CD1c-positive myeloid dendritic cell (primary cell): ENCODE data around the gene NFS1.
"Not testable (repeated sequence)": the region's sequence is repeated elsewhere in the genome, so short reads cannot be mapped to it uniquely, and the experiment has no call there.

Experiments
- DNase-seq: peaks from one replicate; pipeline ENCODE4 v3.0.0-alpha.2; 2016; ENCODE audit errors: extremely low spot score

Gene NFS1

DNA sequence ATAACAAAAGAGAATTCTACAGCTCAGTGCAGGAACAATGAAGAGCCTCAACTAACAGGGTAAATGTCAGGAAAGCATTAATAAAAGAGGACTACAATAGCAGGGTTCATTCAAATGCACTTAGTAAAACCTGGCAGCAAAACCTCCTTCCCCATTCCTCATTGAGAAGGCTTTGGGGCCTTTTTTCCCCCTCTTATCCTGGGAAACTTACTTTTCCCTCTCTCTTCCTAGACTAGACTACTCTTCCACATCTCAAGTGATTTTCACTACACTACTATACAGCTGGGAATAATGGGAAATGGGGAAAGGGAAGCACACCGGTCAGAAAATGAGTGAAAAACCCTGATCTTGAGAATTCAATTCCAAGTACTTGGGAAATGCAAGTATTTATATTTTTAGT is 10.1 kb upstream of the NFS1 start:
- DNase-seq: no peak

DNA sequence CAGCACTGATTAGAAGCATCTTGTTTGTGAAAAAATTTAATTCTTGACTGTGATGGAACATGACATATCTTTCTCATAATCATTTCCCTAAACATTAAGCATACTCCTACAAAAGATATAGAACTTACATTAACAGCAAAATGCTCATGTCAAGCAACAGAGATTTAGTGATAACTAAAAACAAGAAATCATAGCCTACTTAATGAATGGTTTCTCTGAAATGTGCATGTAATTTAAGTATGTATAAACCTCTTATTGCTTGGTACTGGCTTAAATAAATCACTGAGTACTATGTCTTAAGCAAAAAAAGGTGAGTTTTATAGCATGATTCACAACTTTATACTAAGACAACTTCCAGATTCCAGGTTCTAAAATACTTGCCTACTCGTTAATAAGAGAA is 9.3 kb upstream of the NFS1 start:
- DNase-seq: no peak

DNA sequence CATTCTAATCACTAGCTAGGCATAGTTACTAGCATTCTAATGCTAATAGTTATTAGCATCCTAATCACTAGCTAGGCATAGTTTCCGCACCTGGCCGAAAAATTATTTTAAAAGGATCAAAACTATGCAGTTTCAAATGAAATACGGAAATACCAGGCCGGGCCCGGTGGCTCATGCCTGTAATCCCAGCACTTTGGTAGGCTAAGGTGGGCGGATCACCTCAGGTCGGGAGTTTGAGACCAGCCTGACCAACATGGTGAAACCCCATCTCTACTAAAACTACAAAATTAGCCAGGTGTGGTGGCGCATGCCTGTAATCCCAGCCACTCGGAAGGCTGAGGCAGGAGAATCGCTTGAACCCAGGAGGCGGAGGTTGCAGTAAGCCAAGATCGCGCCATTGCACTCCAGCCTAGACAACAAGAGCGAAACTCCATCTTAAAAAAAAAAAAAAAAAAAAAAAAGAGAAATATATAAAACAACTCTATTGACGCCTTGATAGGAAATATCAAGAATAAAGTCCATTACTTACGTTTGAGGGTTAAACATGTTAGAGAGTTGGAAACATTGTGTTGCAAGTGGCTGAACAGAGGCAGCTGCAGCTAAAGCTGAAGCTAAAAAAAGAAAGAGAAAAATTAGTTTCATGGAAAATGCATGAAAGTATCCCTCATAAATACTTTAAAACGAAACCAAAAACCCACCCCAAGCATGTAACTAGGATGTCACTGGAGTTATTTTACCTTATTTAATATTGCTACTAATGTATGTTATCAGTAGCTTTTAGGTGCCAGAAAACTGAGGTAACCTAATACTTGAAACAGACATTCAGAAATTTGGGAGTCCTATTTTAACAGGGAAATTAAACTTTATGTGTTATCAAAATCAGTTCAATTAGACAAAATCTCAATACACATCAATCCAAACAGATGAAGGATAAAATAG is 7.7 kb upstream of the NFS1 start:
- DNase-seq: not testable (repeated sequence)

DNA sequence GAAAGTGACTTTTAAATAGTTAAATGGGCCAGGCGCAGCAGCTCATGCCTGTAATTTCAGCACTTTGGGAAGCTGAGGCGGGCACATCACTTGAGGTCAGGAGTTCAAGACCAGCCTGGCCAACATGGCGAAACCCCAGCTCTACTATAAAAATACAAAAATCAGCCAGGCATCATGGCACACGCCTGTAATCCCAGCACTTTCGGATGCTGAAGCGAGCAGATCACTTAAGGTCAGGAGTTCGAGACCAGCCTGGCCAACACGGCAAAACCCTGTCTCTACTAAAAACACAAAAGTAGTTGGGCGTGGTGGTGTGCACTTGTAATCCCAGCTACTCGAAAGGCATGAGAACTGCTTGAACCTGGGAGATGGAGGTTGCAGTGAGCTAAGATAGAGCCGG is 6.7 kb upstream of the NFS1 start:
- DNase-seq: not testable (repeated sequence)

DNA sequence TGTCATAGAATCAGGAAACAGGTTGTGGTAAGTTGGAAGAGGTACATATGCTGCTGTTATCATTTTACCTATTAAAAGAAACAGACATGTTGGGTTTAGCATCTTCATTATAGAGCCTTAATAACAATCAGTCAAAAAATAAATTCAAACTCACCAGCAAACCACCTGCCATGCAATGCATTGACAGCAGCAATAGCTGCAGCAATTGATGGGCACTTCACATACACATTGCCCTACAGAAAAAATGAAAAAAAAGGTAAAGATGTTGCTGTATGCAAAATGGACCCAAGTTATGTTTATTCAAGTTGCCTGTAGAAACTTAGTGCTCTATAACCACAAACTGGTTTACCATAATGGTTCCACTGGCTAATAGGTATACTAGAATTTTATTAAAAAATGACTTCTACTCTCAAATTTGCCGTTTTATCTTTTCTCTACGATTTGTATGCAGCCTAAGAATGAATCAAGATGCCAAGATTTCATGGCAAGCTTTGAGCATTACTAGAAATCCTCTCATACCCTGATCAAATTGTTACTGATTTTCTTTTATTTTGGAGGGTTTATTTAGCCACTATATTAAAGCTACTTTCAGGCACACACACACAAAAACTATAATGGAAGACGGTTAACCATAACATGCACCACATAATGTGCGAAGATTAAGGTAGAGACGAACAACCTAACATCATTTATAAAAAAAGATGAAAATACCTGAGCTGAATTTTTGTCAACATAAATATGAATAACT is 5.5 kb upstream of the NFS1 start:
- DNase-seq: no peak

DNA sequence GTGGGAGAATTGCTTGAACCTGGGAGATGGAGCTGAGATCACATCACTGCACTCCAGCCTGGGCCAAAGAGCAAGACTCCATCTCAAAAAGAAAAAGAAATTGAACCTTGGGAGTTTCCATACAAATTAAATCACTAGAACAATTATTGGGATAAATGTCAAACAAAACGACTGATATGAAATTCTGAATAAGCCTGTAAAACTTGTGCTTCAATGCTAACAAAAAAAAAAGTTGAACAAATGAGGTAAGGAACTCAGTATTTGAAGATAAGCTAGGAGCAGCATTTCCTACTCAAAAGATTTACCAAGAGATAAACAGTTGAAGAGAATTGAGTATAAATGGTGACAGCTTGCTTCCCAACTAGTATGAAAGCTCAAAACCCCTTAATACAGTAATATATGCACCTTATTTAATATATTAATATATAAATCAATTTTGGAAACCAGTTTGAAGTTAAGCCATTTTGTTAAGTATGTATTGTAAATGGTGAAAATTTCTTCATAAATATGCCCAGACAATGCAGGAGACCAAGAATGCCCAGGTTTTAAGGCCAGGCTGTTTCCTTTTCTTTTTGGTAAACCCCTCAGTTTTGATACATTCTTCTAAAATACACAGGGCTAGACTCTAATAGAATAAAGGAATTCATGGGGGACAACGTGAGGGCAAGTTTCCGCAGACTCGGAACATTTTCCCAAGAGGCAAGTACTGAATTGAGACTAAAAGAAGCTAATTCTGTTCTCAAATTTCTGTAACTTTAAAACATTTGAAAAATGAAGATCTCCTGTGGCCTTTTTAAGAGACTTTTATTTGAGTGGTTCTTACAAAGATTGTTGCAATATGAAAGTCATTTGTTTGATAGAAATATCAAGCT is 3.9 kb upstream of the NFS1 start:
- DNase-seq: no peak

DNA sequence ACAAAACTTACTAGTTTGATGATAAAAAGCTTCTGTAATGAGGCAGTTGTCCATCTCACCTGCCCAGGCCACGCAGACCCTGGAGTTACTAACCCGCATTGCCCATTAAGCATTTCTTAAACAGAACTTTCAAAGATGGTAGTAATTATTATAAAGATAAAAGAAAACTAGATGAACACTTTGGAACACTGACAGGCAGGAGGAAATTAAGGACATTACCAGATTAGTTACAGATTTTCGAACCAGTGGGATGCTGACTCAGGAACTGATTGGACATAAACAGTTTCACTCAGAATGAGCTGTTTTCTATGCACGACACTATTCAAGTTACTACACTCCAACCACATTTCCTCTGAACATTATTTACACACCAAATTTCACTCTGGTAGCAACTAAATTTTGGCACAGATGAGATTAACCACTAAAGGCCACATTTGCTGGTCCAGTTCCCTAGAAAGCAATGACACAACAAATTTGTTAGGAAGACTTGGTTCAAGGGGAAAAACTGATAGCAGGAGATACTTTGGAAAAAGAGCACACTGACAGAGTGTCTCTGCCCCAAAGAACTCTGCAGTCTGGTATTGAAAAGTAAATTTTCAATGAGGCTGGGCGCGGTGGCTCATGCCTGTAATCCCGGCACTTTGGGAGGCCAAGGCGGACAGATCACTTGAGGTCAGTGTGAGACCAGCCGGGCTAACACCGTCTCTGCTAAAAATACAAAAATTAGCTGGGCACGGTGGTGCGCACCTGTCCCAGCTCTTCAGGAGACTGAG is 3.1 kb upstream of the NFS1 start:
- DNase-seq: no peak

DNA sequence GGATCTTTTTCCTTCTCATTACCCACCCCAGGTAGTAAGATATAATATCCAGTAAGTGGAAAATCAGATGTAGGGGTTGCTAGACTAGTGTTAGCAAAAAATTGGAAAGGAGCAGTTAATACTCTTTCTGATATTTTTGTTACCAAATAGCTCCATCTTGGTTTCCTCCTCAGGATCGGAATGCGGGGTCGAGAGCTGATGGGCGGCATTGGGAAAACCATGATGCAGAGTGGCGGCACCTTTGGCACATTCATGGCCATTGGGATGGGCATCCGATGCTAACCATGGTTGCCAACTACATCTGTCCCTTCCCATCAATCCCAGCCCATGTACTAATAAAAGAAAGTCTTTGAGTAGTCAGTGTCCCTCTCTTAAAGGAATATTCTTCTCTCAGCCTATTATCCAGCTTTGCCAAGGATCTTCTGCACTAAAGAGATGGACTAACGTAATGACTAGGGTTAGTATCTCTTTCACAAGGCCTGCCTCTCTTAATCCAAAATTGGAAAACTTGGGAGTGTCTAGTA is 1.5 kb upstream of the NFS1 start:
- DNase-seq: no peak

DNA sequence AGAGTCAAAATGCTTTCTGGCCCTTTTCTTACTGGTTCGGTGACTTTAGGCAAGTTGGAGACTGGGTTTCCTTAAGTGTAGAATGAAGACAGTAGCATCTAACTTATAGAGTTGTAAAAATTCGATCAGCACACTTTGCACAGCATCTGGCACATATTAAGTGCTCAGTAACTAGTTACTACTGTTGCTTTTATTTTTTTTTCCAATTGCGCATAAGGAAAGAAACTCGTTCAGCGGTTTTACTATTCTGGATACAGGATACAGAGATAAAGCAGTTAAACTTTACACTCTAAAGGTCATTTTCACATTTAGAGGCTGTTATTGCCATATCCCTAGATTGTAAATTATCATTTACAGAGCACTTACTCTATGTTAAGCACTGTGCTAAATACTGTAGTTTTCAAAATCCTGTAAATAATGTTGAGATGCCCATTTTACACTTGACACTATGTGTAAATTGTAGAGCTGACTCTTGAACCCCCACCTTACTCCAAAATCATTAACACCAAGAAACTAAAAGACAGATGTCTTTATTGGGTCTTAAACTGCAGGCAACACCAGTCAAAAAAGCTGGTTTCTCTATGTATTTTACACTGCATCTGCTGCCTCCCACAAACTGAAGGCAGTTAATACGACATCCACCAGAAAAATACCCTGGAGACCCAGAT is 939 bp upstream of the NFS1 start:
- no peak for DNase-seq

DNA sequence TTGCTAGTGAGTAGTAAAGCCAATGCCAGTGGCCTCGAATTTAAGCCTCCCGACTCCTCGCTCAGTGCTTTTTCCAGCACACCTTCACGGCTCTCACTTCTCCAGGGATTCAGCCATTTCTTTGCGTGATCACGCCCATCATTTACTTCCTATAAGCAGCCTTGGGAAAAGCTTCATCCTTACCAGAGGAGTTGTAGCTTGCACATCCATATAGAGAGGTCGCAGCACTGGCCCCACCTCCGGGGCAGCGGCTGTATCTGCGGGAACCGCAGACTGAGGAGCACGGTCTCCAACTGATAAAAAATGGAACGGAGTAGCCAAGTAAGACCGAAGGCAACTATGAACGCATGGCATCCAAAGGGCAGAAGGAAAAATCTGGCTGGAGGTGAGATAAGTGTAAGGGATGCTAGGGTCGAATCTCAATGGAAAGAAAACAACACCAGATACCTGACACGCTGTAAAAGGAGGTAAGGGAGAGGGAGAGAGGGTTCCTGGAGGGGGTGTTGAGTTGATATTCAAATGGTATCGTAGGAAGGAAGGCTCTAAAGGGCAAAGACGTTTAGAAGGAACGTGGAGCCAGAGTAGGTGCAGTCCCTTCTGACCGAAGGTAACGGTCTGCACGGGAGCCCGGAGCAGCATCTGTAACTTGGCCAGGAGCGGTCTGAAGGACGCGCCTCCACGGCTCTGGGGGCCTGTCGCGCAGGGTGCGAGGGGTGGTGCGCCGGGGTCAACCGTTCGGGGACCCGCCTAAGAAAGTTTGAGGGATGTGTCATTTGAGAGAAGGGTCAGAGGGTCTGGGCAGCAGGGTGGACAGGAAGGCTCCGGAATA is 640 bp downstream of the NFS1 start:
- DNase-seq: no peak

DNA sequence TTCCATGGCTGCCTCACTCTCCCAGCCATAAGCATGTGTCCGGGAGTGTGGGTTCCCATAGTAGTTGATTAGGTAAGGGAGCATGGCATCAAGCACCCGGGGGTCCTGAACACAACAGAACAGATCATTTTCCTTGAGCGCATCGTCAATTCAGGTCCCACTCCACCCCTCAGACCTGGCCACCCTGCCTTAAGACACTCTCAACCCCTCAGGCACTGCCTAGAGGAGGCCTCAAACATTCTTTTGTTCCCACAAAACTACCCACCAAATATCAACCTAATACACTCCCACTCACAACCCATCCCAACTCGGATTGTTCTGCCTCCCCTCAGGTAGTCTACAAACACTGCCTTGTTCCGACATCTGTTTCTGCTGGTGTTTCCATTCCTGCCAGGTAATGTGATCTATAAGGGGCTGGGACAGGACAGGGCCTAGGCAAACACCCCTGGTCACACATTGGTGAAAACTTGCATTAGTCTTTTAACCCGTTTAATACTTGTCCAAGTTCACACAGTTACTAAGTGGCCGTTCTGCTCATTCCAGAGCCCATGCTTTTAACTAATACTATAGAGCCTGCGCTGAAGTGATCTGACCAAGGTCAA is 1.4 kb downstream of the NFS1 start:
- DNase-seq: no peak

DNA sequence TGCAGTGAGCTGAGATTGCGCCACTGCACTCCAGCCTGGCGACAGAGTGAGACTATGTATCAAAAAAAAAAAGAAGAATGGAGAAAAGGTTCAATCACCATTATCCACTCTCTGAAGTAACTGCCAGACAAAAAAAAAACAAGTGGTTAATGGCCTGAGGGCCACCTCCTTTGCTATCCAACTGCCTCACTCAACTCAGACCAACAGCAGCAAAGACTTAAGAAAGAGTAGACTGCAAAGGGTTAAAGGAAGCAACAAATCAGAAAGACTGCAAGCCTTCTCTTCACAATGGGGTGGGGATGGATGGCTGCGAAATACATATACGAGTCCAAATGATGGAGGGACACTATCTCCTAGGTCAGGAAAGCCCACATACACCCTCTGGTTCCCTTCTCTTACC is 3.2 kb downstream of the NFS1 start:
- no peak for DNase-seq

DNA sequence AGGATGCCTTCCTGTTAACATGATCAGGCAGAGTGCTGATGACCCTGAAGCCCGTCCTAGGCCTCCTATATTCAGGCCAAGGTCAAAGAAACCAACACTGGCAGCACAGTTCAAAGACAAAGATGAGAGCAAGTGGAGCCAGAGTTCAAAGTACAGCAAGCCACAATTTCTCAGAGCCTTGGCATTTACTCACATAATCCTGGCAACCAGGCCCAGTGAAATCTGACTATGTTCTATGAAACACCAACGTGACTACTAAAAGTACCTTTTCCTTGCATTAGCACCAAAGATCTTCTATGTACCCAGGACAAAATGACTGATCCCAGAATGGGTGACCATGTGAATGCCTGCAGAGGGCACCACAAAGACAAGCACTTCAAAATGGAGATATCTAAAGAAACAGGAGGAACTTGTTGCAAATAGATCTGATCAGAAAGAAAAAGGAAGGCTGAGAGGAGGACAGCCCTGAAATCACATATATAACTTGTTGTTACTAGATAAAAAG is 3.9 kb downstream of the NFS1 start:
- no peak for DNase-seq

DNA sequence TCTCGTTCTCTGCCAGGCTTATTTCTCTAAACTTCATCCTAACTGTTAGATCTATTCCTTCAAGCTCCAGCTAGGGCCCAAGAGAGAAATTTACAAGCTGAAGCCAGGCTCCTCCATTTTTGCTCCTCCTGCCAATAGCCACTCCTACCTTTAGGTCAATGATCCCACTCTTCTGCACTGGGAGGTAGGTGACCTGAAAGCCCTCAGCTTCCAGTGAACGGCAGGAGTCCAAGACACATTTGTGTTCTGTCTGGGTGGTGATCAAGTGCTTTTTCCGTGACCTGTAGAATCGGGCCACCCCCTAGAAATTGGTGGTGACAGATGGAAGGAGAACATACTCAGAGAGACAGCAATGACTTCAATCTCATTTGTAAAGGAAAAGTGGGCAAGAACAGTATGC is 8.9 kb downstream of the NFS1 start:
- DNase-seq: no peak

DNA sequence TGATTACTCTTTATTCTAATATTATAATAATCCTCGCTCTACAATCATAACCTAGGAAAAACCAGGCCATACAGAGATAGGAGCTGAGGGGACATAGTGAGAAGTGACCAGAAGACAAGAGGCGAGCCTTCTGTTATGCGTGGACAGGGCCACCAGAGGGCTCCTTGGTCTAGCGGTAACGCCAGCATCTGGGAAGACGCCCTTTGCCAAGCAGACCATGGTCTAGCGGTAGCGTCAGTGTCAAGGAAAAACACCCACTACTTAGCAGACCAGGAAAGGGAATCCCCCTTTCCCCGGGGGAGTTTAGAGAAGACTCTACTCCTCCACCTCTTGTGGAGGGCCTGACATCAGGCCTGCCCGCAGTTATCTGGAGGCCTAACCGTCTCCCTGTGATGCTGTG is 12.3 kb downstream of the NFS1 start:
- DNase-seq: not testable (repeated sequence)

DNA sequence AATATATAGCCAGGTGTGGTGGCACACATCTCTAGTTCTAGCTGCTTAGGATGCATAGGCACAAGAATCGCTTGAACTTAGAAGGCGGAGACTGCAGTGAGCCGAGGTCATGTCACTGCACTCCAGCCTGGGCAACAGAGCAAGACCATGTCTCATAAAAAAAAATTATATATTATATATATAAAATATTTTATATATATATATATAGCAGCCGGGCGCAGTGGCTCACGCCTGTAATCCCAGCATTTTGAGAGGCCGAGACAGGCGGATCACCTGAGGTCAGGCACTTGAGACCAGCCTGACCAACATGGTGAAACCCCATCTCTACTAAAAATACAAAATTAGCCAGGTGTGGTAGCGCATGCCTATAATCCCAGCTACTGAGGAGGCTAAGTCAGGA is 13.8 kb downstream of the NFS1 start:
- DNase-seq: not testable (repeated sequence)

DNA sequence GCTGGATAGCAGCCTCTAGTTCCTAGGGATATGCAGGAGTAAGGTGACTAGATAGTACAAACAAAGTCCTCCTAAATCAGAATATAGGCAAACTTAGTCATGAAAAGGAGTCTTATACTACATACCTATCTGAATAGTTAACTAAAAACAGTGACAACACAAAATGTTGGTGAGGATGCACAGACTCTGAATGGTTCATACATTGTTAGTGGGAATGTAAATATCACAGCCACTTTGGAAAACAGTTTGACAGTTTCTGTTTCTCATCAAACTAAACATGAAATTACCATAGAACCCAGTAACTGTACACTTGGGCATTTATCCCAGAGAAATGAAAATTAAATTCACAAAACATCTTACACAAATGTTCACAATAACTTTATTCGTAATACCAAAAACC is 17.2 kb downstream of the NFS1 start:
- DNase-seq: no peak

DNA sequence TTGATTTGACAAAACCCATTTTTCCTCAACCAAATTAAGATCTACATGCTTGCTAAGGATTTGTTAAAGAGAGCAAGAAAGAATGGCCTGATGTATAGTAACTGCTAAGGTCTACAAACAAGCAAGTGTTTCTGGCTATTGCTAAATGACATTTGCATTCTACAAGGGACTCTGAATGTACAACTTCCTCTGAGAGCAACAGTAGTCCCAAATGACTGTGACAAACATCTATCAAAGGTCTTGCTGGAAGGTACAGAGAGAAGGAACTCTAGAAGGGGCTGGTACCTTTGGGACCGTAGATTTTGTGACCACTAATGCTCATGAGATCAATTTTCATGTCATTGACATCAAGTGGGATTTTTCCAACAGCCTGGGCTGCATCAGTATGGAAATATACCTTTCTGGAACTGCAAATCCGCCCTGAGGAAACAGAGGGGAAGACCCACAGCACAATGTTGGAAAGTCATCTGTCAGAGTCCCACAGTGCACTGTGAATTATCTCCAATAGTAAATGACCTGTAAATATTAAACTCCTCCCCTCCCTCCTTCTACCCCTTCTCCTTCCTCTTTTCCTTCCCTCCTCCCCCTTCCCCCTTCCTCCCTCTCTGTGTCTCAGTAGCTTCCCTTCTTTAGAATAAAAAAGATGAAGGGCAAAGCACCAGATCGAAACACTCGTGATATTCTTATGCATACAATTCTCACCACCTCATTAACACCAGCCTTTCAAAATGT is 18.5 kb downstream of the NFS1 start:
- DNase-seq: peak; percentile 16
